ENCODE measurements around the gene DUSP2.

DNA sequence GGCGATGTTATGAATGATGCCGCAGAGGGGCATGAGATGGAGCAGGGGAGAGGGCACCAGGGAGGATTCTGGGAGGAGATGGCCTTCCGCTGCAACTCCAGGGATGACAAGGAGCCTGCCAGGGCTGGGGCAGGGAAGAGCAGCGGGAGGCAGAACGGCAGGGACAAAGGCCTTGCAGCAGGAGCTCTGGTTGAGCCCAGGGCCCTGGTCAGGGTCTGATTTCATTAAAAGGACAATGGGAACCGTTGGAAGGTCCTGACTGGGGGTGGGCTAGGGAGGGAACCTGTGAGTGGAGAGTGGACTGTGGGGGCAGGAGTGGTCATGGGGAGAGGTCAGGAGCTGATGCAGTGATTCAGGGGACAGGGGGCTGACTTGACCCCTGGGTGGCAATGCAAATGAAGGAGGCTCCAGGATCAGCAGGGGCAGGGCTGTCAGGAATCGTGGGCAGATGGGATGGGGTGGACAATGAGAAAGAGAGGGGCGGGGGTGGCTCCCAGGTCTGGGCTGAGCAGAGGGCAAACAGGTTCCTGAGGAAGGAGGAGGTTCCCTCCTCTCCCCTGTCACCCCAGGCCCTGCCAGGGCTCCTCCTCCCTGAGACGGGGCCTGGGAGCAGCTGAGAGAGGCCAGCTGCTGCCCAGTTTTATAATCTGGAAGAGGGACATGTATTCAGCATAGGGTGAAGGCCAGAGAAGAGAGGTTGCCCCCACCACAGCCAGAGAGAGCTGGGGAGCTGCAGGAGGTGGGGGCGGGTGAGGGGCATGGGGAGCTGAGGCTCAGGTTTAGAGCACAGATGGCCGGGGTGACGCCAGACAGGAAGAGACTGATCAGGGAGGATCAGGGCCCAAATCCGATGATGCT lies 7.3 kb upstream of the DUSP2 start:
- TF ChIP-seq POLR2A (IDR thresholded peaks at IDR 0.05) (no peak), CTCF (IDR thresholded peaks at IDR 0.05) (no peak)

All from heart left ventricle (tissue), 13 donors.